Liver (tissue), 9 donors: ENCODE data around the gene NFKB1. TPM values are rescaled to one million over a fixed set of nuclear protein-coding genes. Genes with fewer than 3 reads are reported as not detected.

Source experiments
- DNase-seq: peaks from one replicate; pipeline ENCODE4 v3.0.0-alpha.2; 2017; ENCODE audit warnings: low spot score
- H3K27ac ChIP-seq, 2 donors: one replicate each; pipeline ENCODE4 v1.7.0; 2013; ENCODE audit warnings: inconsistent platforms in 2 of 2, low read length in 2 of 2, control low read depth in 1 of 2, low read depth in 1 of 2, mild to moderate bottlenecking in 1 of 2
- H3K27me3 ChIP-seq, 4 donors: one replicate each; pipeline versions ENCODE4 v1.6.1 to v1.7.0; 2013; ENCODE audit warnings: low read length in 3 of 4, inconsistent platforms in 1 of 4, mild to moderate bottlenecking in 1 of 4, moderate library complexity in 1 of 4; ENCODE audit not compliant: control insufficient read depth in 4 of 4, insufficient read depth in 4 of 4
- H3K36me3 ChIP-seq, 4 donors: one replicate each; pipeline versions ENCODE4 v1.6.1 to v1.7.0; 2013; ENCODE audit warnings: low read length in 3 of 4, mild to moderate bottlenecking in 3 of 4, low read depth in 1 of 4, moderate library complexity in 1 of 4; ENCODE audit not compliant: control insufficient read depth in 4 of 4, insufficient read depth in 3 of 4
- H3K4me1 ChIP-seq, 4 donors: one replicate each; pipeline versions ENCODE4 v1.6.1 to v1.7.0; 2013; ENCODE audit warnings: low read length in 3 of 4, mild to moderate bottlenecking in 3 of 4, moderate library complexity in 1 of 4; ENCODE audit not compliant: control insufficient read depth in 4 of 4, insufficient read depth in 4 of 4
- H3K4me3 ChIP-seq, 3 donors: one replicate each; pipeline versions ENCODE4 v1.6.1 to v1.7.0; 2013; ENCODE audit warnings: low read length in 3 of 3, control low read depth in 1 of 3, low read depth in 1 of 3, mild to moderate bottlenecking in 1 of 3
- H3K9ac ChIP-seq, 2 donors: one replicate each; pipeline ENCODE4 v1.7.0; 2013; ENCODE audit warnings: low read length in 2 of 2, mild to moderate bottlenecking in 2 of 2, moderate library complexity in 2 of 2, control low read depth in 1 of 2, low read depth in 1 of 2
- H3K9me3 ChIP-seq, 4 donors: one replicate each; pipeline versions ENCODE4 v1.6.1 to v1.7.0; 2013; ENCODE audit warnings: low read length in 3 of 4; ENCODE audit not compliant: control insufficient read depth in 4 of 4
- EGR1 ChIP-seq, 2 donors: IDR thresholded peaks; 2 replicates each; pipeline ENCODE4 v1.6.1; 2016 to 2018; ENCODE audit warnings: antibody characterized with exemption in 2 of 2, low read depth in 2 of 2
- FOXA1 ChIP-seq: IDR thresholded peaks from 2 replicates; pipeline ENCODE4 v1.6.1; 2016; ENCODE audit warnings: antibody characterized with exemption
- GABPA ChIP-seq, 2 donors: IDR thresholded peaks in 1 of 2; conservative IDR thresholded peaks in 1 of 2; 2 replicates each; pipeline ENCODE4 v1.6.1; 2016; ENCODE audit warnings: antibody characterized with exemption in 2 of 2, mild to moderate bottlenecking in 1 of 2, moderate library complexity in 1 of 2
- HNF4A ChIP-seq, 2 donors: conservative IDR thresholded peaks; 2 replicates each; pipeline ENCODE4 v1.6.1; 2016; ENCODE audit warnings: antibody characterized with exemption in 2 of 2, mild to moderate bottlenecking in 2 of 2
- HNF4G ChIP-seq: IDR thresholded peaks from 2 replicates; pipeline ENCODE4 v1.6.1; 2016; ENCODE audit warnings: antibody characterized with exemption
- JUND ChIP-seq, 2 donors: IDR thresholded peaks; 2 replicates each; pipeline ENCODE4 v1.6.1; 2016; ENCODE audit warnings: antibody characterized with exemption in 2 of 2
- RAD21 ChIP-seq, 2 donors: IDR thresholded peaks; 2 replicates each; pipeline ENCODE4 v1.6.1; 2016; ENCODE audit warnings: antibody characterized with exemption in 2 of 2, mild to moderate bottlenecking in 2 of 2
- RXRA ChIP-seq, 2 donors: IDR thresholded peaks; 2 replicates each; pipeline ENCODE4 v1.6.1; 2017 to 2018; ENCODE audit warnings: antibody characterized with exemption in 2 of 2, mild to moderate bottlenecking in 1 of 2
- SP1 ChIP-seq: IDR thresholded peaks from 2 replicates; pipeline ENCODE4 v1.6.1; 2018; ENCODE audit warnings: antibody characterized with exemption, mild to moderate bottlenecking
- TAF1 ChIP-seq: conservative IDR thresholded peaks from 2 replicates; pipeline ENCODE4 v1.6.1; 2016; ENCODE audit warnings: antibody characterized with exemption, mild to moderate bottlenecking
- YY1 ChIP-seq: IDR thresholded peaks from 2 replicates; pipeline ENCODE4 v1.6.1; 2016; ENCODE audit warnings: antibody characterized with exemption, mild to moderate bottlenecking
- WGBS: extraction: QIAGEN DNeasy Blood & Tissue Kit; methylation state at CpG from one replicate; pipeline ENCODE4 v1.1.7; 2013; 5-methylcytosine and 5-hydroxymethylcytosine counted together
- polyA plus RNA-seq, 2 donors: library from polyadenylated mRNA; stranded (reverse) in 1 of 2; unstranded in 1 of 2; fragments of 200-250 nt in 1 of 2; fragments of >200 nt in 1 of 2; fragmentation: Nextera tagmentation in 1 of 2; extraction: Ambion mirVana in 1 of 2; gene quantifications; one replicate each; pipeline versions ENCODE4 v1.2.1 to v1.2.3, GENCODE V29; 2013 to 2015
- total RNA-seq, 2 donors: library from RNA; depleted of rRNA; stranded (reverse); fragments of >200 nt; gene quantifications; one replicate each; pipeline ENCODE4 v1.2.3, GENCODE V29; 2014
- TF ChIP-seq, protein P1 (sequence below): IDR thresholded peaks from 2 replicates; pipeline ENCODE4 v1.6.1; 2016; ENCODE audit warnings: antibody characterized with exemption
- TF ChIP-seq, protein P2 (sequence below): IDR thresholded peaks from 2 replicates; pipeline ENCODE4 v1.6.1; 2016; ENCODE audit warnings: antibody characterized with exemption
- TF ChIP-seq, protein P3 (sequence below): IDR thresholded peaks from 2 replicates; pipeline ENCODE4 v1.6.1; 2016; ENCODE audit warnings: antibody characterized with exemption, mild to moderate bottlenecking
- TF ChIP-seq, protein P4 (sequence below): fragments of 150-350 bp; IDR thresholded peaks from 2 replicates; pipeline ENCODE4 v1.5.1; 2017; ENCODE audit warnings: improper control_type of control experiment, low read depth, low read length; ENCODE audit not compliant: missing input control
- donor health status: healthy.
- donor health status: healthy.
- donor health status: healthy.
- donor health status: healthy.
- donor health status: healthy.

The NFKB1 gene
- total and polyA plus RNA-seq, 4 donors: 5.1 to 23.0 (median 13.4) TPM

DNA sequence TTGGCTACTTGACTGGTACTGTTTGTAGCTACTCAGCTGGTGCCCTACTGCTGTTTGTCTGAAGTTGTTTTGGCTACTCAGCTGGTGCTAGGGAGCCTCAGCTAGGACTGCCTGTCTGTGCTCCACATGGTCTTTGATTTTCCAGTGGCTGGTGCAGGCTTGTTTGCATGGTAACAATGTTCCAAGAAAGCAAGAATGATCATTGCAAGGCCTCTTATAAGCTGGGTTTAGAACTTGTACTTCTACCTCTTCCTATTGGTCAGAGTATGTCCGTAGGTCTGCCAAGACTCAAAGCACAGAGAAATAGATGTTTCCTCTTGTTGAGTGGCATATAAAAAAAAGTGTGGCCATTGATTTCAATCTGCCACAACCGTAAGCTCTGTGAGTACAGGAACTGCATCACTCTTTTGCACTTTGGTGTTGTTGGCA, 17.6 kb downstream of the NFKB1 start:
- no peaks in the 10 kb centered on the region for H3K27me3 ChIP-seq
- H3K36me3 ChIP-seq: no peaks in the 10 kb centered on the region
- 82% methylated on average over 2 of the region's 2 CpGs for WGBS
- no peak for DNase-seq
- H3K9ac ChIP-seq: no peak overlapping the region
- H3K4me3 ChIP-seq: no peak overlapping the region
- peaks cover 0 to 20% (median 4%) of the 10 kb centered on the region in 4 donors for H3K4me1 ChIP-seq
- TF ChIP-seq, protein P1, sequence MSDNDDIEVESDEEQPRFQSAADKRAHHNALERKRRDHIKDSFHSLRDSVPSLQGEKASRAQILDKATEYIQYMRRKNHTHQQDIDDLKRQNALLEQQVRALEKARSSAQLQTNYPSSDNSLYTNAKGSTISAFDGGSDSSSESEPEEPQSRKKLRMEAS: no peak
- TF ChIP-seq RAD21 (IDR thresholded peaks at IDR 0.05) (no peak), SP1 (no peak), YY1 (no peak), TAF1 (no peak), FOXA1 (no peak), HNF4G (no peak), JUND (IDR thresholded peaks at IDR 0.05) (no peak), HNF4A (conservative IDR thresholded peaks at IDR 0.05) (no peak), GABPA (IDR thresholded peaks at IDR 0.05 in 1 of 2, conservative IDR thresholded peaks at IDR 0.05 in 1 of 2) (no peak), EGR1 (IDR thresholded peaks at IDR 0.05; ENCODE audit: low read depth in 2 of 2) (no peak)
- TF ChIP-seq, protein P2, sequence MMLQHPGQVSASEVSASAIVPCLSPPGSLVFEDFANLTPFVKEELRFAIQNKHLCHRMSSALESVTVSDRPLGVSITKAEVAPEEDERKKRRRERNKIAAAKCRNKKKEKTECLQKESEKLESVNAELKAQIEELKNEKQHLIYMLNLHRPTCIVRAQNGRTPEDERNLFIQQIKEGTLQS: no peak
- TF ChIP-seq, protein P3, sequence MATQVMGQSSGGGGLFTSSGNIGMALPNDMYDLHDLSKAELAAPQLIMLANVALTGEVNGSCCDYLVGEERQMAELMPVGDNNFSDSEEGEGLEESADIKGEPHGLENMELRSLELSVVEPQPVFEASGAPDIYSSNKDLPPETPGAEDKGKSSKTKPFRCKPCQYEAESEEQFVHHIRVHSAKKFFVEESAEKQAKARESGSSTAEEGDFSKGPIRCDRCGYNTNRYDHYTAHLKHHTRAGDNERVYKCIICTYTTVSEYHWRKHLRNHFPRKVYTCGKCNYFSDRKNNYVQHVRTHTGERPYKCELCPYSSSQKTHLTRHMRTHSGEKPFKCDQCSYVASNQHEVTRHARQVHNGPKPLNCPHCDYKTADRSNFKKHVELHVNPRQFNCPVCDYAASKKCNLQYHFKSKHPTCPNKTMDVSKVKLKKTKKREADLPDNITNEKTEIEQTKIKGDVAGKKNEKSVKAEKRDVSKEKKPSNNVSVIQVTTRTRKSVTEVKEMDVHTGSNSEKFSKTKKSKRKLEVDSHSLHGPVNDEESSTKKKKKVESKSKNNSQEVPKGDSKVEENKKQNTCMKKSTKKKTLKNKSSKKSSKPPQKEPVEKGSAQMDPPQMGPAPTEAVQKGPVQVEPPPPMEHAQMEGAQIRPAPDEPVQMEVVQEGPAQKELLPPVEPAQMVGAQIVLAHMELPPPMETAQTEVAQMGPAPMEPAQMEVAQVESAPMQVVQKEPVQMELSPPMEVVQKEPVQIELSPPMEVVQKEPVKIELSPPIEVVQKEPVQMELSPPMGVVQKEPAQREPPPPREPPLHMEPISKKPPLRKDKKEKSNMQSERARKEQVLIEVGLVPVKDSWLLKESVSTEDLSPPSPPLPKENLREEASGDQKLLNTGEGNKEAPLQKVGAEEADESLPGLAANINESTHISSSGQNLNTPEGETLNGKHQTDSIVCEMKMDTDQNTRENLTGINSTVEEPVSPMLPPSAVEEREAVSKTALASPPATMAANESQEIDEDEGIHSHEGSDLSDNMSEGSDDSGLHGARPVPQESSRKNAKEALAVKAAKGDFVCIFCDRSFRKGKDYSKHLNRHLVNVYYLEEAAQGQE: no peak
- TF ChIP-seq, protein P4, sequence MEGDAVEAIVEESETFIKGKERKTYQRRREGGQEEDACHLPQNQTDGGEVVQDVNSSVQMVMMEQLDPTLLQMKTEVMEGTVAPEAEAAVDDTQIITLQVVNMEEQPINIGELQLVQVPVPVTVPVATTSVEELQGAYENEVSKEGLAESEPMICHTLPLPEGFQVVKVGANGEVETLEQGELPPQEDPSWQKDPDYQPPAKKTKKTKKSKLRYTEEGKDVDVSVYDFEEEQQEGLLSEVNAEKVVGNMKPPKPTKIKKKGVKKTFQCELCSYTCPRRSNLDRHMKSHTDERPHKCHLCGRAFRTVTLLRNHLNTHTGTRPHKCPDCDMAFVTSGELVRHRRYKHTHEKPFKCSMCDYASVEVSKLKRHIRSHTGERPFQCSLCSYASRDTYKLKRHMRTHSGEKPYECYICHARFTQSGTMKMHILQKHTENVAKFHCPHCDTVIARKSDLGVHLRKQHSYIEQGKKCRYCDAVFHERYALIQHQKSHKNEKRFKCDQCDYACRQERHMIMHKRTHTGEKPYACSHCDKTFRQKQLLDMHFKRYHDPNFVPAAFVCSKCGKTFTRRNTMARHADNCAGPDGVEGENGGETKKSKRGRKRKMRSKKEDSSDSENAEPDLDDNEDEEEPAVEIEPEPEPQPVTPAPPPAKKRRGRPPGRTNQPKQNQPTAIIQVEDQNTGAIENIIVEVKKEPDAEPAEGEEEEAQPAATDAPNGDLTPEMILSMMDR: no peak
- H3K27ac ChIP-seq: no peak overlapping the region
- no peaks in the 10 kb centered on the region for H3K9me3 ChIP-seq

GRCh38 chr4:102519925-102520324, 18.8 kb downstream of the NFKB1 start:
- TF ChIP-seq, protein P4: no peak
- TF ChIP-seq HNF4G (no peak), RXRA (IDR thresholded peaks at IDR 0.05) (no peak), EGR1 (IDR thresholded peaks at IDR 0.05; ENCODE audit: low read depth in 2 of 2) (no peak), FOXA1 (no peak), JUND (IDR thresholded peaks at IDR 0.05) (no peak), GABPA (IDR thresholded peaks at IDR 0.05 in 1 of 2, conservative IDR thresholded peaks at IDR 0.05 in 1 of 2) (no peak), RAD21 (IDR thresholded peaks at IDR 0.05) (no peak), TAF1 (no peak), SP1 (no peak), YY1 (no peak)
- TF ChIP-seq, protein P3: no peak
- peaks cover 0 to 23% (median 4%) of the 10 kb centered on the region in 4 donors for H3K4me1 ChIP-seq
- no peak for DNase-seq
- no peaks in the 10 kb centered on the region for H3K27me3 ChIP-seq
- 75% methylated on average over 3 of the region's 3 CpGs for WGBS
- H3K9me3 ChIP-seq: no peaks in the 10 kb centered on the region
- H3K36me3 ChIP-seq: no peaks in the 10 kb centered on the region
- H3K4me3 ChIP-seq: no peak overlapping the region
- no peak overlapping the region for H3K9ac ChIP-seq
- no peak overlapping the region for H3K27ac ChIP-seq
